GM12865 (cell line): Measurements from ENCODE around the gene ASTN2.

Experiments used
- DNase-seq: peaks from one replicate; pipeline ENCODE4 v3.0.0; 2010; ENCODE audit warnings: low read depth
- H3K4me3 ChIP-seq: 2 replicates; pipeline ENCODE4 v1.5.1; 2011; ENCODE audit warnings: mild to moderate bottlenecking, low read depth, low read length, control low read depth
- CTCF ChIP-seq: IDR thresholded peaks from 2 replicates; pipeline ENCODE4 v1.5.1; 2011; ENCODE audit warnings: low read length, control low read depth, low read depth, inconsistent platforms; ENCODE audit not compliant: insufficient read depth; ENCODE audit errors: missing control alignments

ASTN2 gene

GRCh38 chr9:117180896-117181445 is 233.9 kb downstream of the ASTN2 start:
- no peak overlapping the region for H3K4me3 ChIP-seq
- DNase-seq, result no peak
- no peak for TF ChIP-seq CTCF

GRCh38 chr9:117178596-117179375 is 236.1 kb downstream of the ASTN2 start:
- no peak for TF ChIP-seq CTCF
- DNase-seq, result no peak
- H3K4me3 ChIP-seq, result no peak overlapping the region

GRCh38 chr9:117170567-117170966 is 244.3 kb downstream of the ASTN2 start:
- DNase-seq, result no peak
- no peak overlapping the region for H3K4me3 ChIP-seq
- no peak for TF ChIP-seq CTCF

GRCh38 chr9:117169089-117169621 is 245.7 kb downstream of the ASTN2 start:
- TF ChIP-seq CTCF, result no peak
- DNase-seq, result no peak
- H3K4me3 ChIP-seq, result no peak overlapping the region

- no peak for DNase-seq
- TF ChIP-seq CTCF, result no peak
- H3K4me3 ChIP-seq, result no peak overlapping the region
Measured at GRCh38 chr9:117164512-117164911, 250.3 kb downstream of the ASTN2 start.

GRCh38 chr9:117160254-117160653 is 254.6 kb downstream of the ASTN2 start:
- no peak overlapping the region for H3K4me3 ChIP-seq
- TF ChIP-seq CTCF, result peak; percentile 32
- peak; percentile 11 for DNase-seq
